Osteocyte (in vitro differentiated cells): Measurements from ENCODE around the gene MGST1. TPM values are rescaled to one million over a fixed set of nuclear protein-coding genes. Genes with fewer than 3 reads are reported as not detected.

Experiments
- DNase-seq: peaks from one replicate; pipeline ENCODE4 v3.0.0; 2021; ENCODE audit warnings: mixed read lengths; ENCODE audit not compliant: unreplicated experiment; ENCODE audit errors: extremely low spot score
- H3K27ac Mint-ChIP-seq: one replicate; pipeline ENCODE4 v1.8.0; 2021; ENCODE audit warnings: mild to moderate bottlenecking, mixed read lengths; ENCODE audit not compliant: unreplicated experiment
- H3K27me3 Mint-ChIP-seq: one replicate; pipeline ENCODE4 v1.8.0; 2021; ENCODE audit warnings: mixed read lengths; ENCODE audit not compliant: unreplicated experiment
- H3K36me3 Mint-ChIP-seq: one replicate; pipeline ENCODE4 v1.8.0; 2021; ENCODE audit warnings: mixed read lengths; ENCODE audit not compliant: unreplicated experiment
- H3K4me1 Mint-ChIP-seq: one replicate; pipeline ENCODE4 v1.8.0; 2021; ENCODE audit warnings: mixed read lengths; ENCODE audit not compliant: unreplicated experiment
- H3K4me3 Mint-ChIP-seq: one replicate; pipeline ENCODE4 v1.8.0; 2021; ENCODE audit warnings: mild to moderate bottlenecking, moderate library complexity, mixed read lengths; ENCODE audit not compliant: unreplicated experiment
- H3K9me3 Mint-ChIP-seq: one replicate; pipeline ENCODE4 v1.8.0; 2021; ENCODE audit warnings: mixed read lengths; ENCODE audit not compliant: unreplicated experiment
- total RNA-seq: library from RNA; stranded (reverse); gene quantifications from 2 replicates; pipeline ENCODE4 v1.2.1, GENCODE V29; 2021
- TF ChIP-seq, protein P1 (sequence below): fragments of 200-600 bp; sonication (generic); IDR thresholded peaks from 2 replicates; pipeline ENCODE4 v1.5.0; 2021; ENCODE audit warnings: antibody characterized with exemption, mild to moderate bottlenecking, moderate library complexity

Gene MGST1
- total RNA-seq, 1 donor from 2014 or later: 17.9 TPM

DNA sequence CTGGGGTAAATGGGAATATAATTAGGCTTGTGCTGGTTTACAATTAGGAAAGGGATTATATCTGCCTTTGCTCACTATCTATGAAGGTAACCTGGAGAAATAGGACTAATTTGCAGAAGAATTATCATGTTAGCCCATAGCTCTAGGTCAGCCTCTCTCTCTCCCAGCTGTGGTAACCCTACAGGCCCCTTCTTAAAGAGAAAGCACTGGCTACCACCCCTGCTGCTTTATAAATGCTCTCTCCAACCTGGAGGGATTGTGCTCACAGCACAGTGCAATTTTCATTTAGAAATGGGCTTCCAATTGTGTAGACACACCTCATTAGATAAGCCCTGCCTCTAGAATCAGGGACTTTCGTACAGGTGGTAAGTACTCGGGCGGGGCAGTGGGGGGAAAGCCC is 22.7 kb upstream of the MGST1 start:
- no peaks in the 10 kb centered on the region for H3K27me3 Mint-ChIP-seq
- TF ChIP-seq, protein P1, sequence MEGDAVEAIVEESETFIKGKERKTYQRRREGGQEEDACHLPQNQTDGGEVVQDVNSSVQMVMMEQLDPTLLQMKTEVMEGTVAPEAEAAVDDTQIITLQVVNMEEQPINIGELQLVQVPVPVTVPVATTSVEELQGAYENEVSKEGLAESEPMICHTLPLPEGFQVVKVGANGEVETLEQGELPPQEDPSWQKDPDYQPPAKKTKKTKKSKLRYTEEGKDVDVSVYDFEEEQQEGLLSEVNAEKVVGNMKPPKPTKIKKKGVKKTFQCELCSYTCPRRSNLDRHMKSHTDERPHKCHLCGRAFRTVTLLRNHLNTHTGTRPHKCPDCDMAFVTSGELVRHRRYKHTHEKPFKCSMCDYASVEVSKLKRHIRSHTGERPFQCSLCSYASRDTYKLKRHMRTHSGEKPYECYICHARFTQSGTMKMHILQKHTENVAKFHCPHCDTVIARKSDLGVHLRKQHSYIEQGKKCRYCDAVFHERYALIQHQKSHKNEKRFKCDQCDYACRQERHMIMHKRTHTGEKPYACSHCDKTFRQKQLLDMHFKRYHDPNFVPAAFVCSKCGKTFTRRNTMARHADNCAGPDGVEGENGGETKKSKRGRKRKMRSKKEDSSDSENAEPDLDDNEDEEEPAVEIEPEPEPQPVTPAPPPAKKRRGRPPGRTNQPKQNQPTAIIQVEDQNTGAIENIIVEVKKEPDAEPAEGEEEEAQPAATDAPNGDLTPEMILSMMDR: no peak
- no peak for DNase-seq
- no peaks in the 10 kb centered on the region for H3K36me3 Mint-ChIP-seq
- no peak overlapping the region for H3K27ac Mint-ChIP-seq
- peaks cover 12% of the 10 kb centered on the region for H3K9me3 Mint-ChIP-seq
- H3K4me1 Mint-ChIP-seq: peaks cover 5% of the 10 kb centered on the region
- no peak overlapping the region for H3K4me3 Mint-ChIP-seq

- Mint-ChIP-seq H3K9me3 (peaks cover 12% of the 10 kb centered on the region), H3K27ac (no peak overlapping the region), H3K27me3 (no peaks in the 10 kb centered on the region), H3K4me1 (peaks cover 5% of the 10 kb centered on the region), H3K36me3 (no peaks in the 10 kb centered on the region), H3K4me3 (no peak overlapping the region)
- no peak for DNase-seq
- TF ChIP-seq, protein P1: no peak
Measured at GRCh38 chr12:16325426-16325825, 22.0 kb upstream of the MGST1 start.

DNA sequence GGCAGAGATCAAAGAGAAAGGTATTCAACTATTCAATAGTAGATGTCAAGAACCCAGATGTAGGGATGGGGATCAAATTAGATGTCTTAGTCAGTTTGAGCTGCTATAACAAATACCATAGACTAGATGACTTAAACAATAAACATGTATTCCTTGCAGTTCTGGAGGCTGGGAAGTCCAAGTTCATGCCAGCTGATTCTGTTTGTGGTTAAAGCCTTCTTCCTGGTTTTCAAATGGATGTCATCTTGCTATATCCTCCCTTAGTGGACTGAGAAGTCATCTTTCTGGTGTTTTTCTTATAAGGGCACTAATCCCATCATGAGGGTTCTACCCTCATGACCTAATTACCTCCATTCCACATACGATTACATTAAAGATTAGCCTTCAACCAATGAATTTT is 19.5 kb upstream of the MGST1 start:
- Mint-ChIP-seq H3K27me3 (no peaks in the 10 kb centered on the region), H3K4me3 (no peak overlapping the region), H3K9me3 (peaks cover 12% of the 10 kb centered on the region), H3K4me1 (peaks cover under 1% of the 10 kb centered on the region), H3K27ac (no peak overlapping the region), H3K36me3 (no peaks in the 10 kb centered on the region)
- DNase-seq: no peak
- TF ChIP-seq, protein P1: no peak

DNA sequence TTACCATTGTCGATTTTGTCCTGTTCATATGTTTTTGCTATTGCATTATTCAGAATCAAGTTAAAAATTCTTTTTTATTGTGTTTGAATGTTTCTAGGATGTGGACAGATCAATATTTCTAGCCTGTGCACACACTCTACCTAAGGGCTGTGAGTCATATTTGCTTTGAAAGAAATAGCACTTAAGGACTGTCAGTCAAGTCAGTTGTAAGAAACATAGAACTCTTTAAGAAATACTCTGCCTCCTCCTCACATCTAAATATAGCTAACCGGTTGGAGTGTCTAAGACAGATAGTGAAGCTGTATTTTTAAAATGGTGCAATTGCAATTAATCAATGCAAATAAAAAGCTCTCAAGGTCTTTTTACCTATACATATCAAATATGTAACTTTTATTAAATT is 17.9 kb upstream of the MGST1 start:
- H3K36me3 Mint-ChIP-seq: no peaks in the 10 kb centered on the region
- TF ChIP-seq, protein P1: no peak
- H3K4me3 Mint-ChIP-seq: no peak overlapping the region
- H3K27me3 Mint-ChIP-seq: no peaks in the 10 kb centered on the region
- no peaks in the 10 kb centered on the region for H3K4me1 Mint-ChIP-seq
- H3K9me3 Mint-ChIP-seq: peaks cover 12% of the 10 kb centered on the region
- no peak overlapping the region for H3K27ac Mint-ChIP-seq
- no peak for DNase-seq

DNA sequence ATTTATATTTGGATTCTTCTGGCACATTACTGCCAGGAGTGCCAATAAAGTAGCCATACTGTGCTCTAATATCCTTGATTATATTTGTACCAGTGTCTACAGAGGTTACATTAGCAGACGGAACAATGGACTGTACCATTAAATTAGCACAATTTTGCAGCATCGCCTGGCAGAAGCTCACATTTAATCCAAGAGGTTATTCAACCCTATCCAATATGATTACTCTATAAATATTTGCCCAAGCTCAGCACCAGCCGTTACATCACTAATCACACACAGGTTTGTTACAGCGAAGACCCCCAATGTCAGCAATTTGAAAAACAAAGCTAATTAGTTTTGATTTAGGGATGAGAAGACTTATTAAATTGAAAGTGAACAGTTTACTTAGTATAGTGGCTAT is 16.9 kb upstream of the MGST1 start:
- Mint-ChIP-seq H3K4me3 (no peak overlapping the region), H3K9me3 (peaks cover 12% of the 10 kb centered on the region), H3K36me3 (no peaks in the 10 kb centered on the region), H3K27ac (no peak overlapping the region), H3K27me3 (no peaks in the 10 kb centered on the region), H3K4me1 (no peaks in the 10 kb centered on the region)
- no peak for DNase-seq
- TF ChIP-seq, protein P1: no peak
